ENCODE measurements around the gene ATXN1L.
"Not testable (repeated sequence)": the region's sequence is repeated elsewhere in the genome, so short reads cannot be mapped to it uniquely, and the experiment has no call there.

ATXN1L gene

GRCh38 chr16:71894229-71894920 lies 48.6 kb downstream of the ATXN1L start:
- DNase-seq, result peak; percentile 58

- DNase-seq, result peak; percentile 99
Observed at GRCh38 chr16:71894921-71895678, 49.3 kb downstream of the ATXN1L start, which contains the start of gene IST1. Gene IST1 (plus strand): TSS chr16:71895531. CDS start chr16:71915641, 20,110 bp downstream.

GRCh38 chr16:71895679-71896365 lies 50.0 kb downstream of the ATXN1L start:
- peak; percentile 51 for DNase-seq

- no peak for DNase-seq
Observed at GRCh38 chr16:71896764-71897368, 51.1 kb downstream of the ATXN1L start.

- no peak for DNase-seq
Observed at GRCh38 chr16:71899171-71899570, 53.4 kb downstream of the ATXN1L start.

GRCh38 chr16:71902656-71903365 lies 57.0 kb downstream of the ATXN1L start:
- no peak for DNase-seq

GRCh38 chr16:71903608-71904007 lies 57.8 kb downstream of the ATXN1L start:
- no peak for DNase-seq

- DNase-seq, result no peak
Observed at GRCh38 chr16:71904239-71904638, 58.5 kb downstream of the ATXN1L start.

GRCh38 chr16:71905765-71906164 lies 60.0 kb downstream of the ATXN1L start:
- DNase-seq, result not testable (repeated sequence)

Data from fibroblast of skin of back (primary cell).